HL-60 (cell line): ENCODE measurements around the gene MEF2A.

Experiments
- DNase-seq, 2 experiments: peaks; one replicate each; pipeline ENCODE4 v3.0.0-alpha.2; 2010 to 2020; ENCODE audit warnings: low read depth in 1 of 2, low spot score in 1 of 2
- H3K27ac ChIP-seq: fragments of 250-450 bp; sonication (Bioruptor Pico); replicated peaks from 2 replicates; pipeline ENCODE4 v1.5.1; 2020; ENCODE audit warnings: mild to moderate bottlenecking, moderate library complexity
- H3K27me3 ChIP-seq: fragments of 250-450 bp; sonication (Bioruptor Pico); 2 replicates; pipeline ENCODE4 v1.5.1; 2021; ENCODE audit warnings: mild to moderate bottlenecking, moderate library complexity; ENCODE audit not compliant: insufficient read depth, poor library complexity, severe bottlenecking
- H3K4me3 ChIP-seq: replicated peaks from 2 replicates; pipeline ENCODE4 v1.5.1; 2011; ENCODE audit warnings: mild to moderate bottlenecking, control low read depth, low read length; ENCODE audit not compliant: insufficient read depth
- CTCF ChIP-seq: IDR thresholded peaks from one replicate; pipeline ENCODE4 v1.5.1; 2011; ENCODE audit warnings: low read length, control low read depth, inconsistent platforms; ENCODE audit not compliant: insufficient read depth
- GABPA ChIP-seq: IDR thresholded peaks from 2 replicates; pipeline ENCODE4 v1.6.1; 2012; ENCODE audit warnings: low read depth
- POLR2AphosphoS5 ChIP-seq: IDR thresholded peaks from 2 replicates; pipeline ENCODE4 v1.6.1; 2012; ENCODE audit warnings: low read depth
- REST ChIP-seq: IDR thresholded peaks from 2 replicates; pipeline ENCODE4 v1.6.1; 2012; ENCODE audit warnings: low read depth; ENCODE audit not compliant: insufficient replicate concordance
- SPI1 ChIP-seq: IDR thresholded peaks from 2 replicates; pipeline ENCODE4 v1.6.1; 2012; ENCODE audit warnings: low read depth, mild to moderate bottlenecking, borderline replicate concordance

Gene MEF2A

GRCh38 chr15:99708563-99708962 lies 142.8 kb downstream of the MEF2A start:
- TF ChIP-seq REST (no peak), POLR2AphosphoS5 (no peak), GABPA (no peak), SPI1 (no peak), CTCF (no peak)
- no peak overlapping the region for H3K27ac ChIP-seq
- no peaks in the 10 kb centered on the region for H3K27me3 ChIP-seq
- DNase-seq, result no peak
- no peak overlapping the region for H3K4me3 ChIP-seq

GRCh38 chr15:99709243-99709986 lies 143.6 kb downstream of the MEF2A start:
- Histone ChIP-seq H3K27me3 (no peaks in the 10 kb centered on the region), H3K4me3 (no peak overlapping the region), H3K27ac (no peak overlapping the region)
- DNase-seq, result no peak
- TF ChIP-seq GABPA (no peak), CTCF (no peak), POLR2AphosphoS5 (no peak), REST (no peak), SPI1 (no peak)

GRCh38 chr15:99711625-99712024 lies 145.8 kb downstream of the MEF2A start:
- Histone ChIP-seq H3K27ac (no peak overlapping the region), H3K27me3 (no peaks in the 10 kb centered on the region), H3K4me3 (no peak overlapping the region)
- no peak for TF ChIP-seq SPI1
- no peak for TF ChIP-seq GABPA
- TF ChIP-seq REST, result no peak
- TF ChIP-seq CTCF, result no peak
- no peak for DNase-seq
